ENCODE results near the gene CASKIN1. TPM values are rescaled to one million over a fixed set of nuclear protein-coding genes. Genes with fewer than 3 reads are reported as not detected.

CASKIN1 gene
- total RNA-seq, 4 donors from 2014 or later = 0.71 to 2.2 (median 1.3) TPM

- TF ChIP-seq, protein P1, sequence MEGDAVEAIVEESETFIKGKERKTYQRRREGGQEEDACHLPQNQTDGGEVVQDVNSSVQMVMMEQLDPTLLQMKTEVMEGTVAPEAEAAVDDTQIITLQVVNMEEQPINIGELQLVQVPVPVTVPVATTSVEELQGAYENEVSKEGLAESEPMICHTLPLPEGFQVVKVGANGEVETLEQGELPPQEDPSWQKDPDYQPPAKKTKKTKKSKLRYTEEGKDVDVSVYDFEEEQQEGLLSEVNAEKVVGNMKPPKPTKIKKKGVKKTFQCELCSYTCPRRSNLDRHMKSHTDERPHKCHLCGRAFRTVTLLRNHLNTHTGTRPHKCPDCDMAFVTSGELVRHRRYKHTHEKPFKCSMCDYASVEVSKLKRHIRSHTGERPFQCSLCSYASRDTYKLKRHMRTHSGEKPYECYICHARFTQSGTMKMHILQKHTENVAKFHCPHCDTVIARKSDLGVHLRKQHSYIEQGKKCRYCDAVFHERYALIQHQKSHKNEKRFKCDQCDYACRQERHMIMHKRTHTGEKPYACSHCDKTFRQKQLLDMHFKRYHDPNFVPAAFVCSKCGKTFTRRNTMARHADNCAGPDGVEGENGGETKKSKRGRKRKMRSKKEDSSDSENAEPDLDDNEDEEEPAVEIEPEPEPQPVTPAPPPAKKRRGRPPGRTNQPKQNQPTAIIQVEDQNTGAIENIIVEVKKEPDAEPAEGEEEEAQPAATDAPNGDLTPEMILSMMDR (IDR thresholded peaks at IDR 0.05) = no peak
- no peak for TF ChIP-seq POLR2A (IDR thresholded peaks at IDR 0.05)
- 75 to 83% methylated on average over 17 to 21 of the region's 23 CpGs for WGBS, 2 donors
Observed at GRCh38 chr16:2208308-2208707, 11.9 kb upstream of the CASKIN1 start.

GRCh38 chr16:2207872-2208271 lies 11.5 kb upstream of the CASKIN1 start:
- no peak overlapping the region for H3K4me3 ChIP-seq (ENCODE audit: low read depth, poor library complexity, severe bottlenecking)
- intact Hi-C loops (cut with DNase I; ENCODE audit: low total_unique reads) = no loop called here
- no peak for TF ChIP-seq POLR2A (IDR thresholded peaks at IDR 0.05)
- TF ChIP-seq, protein P1 (IDR thresholded peaks at IDR 0.05) = no peak
- WGBS, 2 donors = 91 to 97% methylated on average over 9 of the region's 9 CpGs
- DNase-seq (ENCODE audit: low spot score in 2 of 2) = no peak

More at GRCh38 chr16:2208308-2208707, 11.9 kb upstream of the CASKIN1 start:
- H3K4me3 ChIP-seq (ENCODE audit: low read depth, poor library complexity, severe bottlenecking) = no peak overlapping the region
- DNase-seq (ENCODE audit: low spot score in 2 of 2) = no peak
- intact Hi-C loops (cut with DNase I; ENCODE audit: low total_unique reads) = no loop called here

- intact Hi-C loops (cut with DNase I; ENCODE audit: low total_unique reads) = no loop called here
- TF ChIP-seq POLR2A (IDR thresholded peaks at IDR 0.05) = no peak
- TF ChIP-seq, protein P1 (IDR thresholded peaks at IDR 0.05) = no peak
- DNase-seq (ENCODE audit: low spot score in 2 of 2) = no peak
- 87 to 91% methylated on average over 8 to 16 of the region's 23 CpGs for WGBS, 2 donors
- H3K4me3 ChIP-seq (ENCODE audit: low read depth, poor library complexity, severe bottlenecking) = no peak overlapping the region
Observed at GRCh38 chr16:2206780-2207433, 10.5 kb upstream of the CASKIN1 start.

- WGBS, 2 donors = 80 to 85% methylated on average over 18 of the region's 18 CpGs
- TF ChIP-seq, protein P1 (IDR thresholded peaks at IDR 0.05) = no peak
- intact Hi-C loops (cut with DNase I; ENCODE audit: low total_unique reads) = no loop called here
- no peak for DNase-seq (ENCODE audit: low spot score in 2 of 2)
- no peak overlapping the region for H3K4me3 ChIP-seq (ENCODE audit: low read depth, poor library complexity, severe bottlenecking)
Observed at GRCh38 chr16:2206420-2206779, 10.0 kb upstream of the CASKIN1 start.

DNA sequence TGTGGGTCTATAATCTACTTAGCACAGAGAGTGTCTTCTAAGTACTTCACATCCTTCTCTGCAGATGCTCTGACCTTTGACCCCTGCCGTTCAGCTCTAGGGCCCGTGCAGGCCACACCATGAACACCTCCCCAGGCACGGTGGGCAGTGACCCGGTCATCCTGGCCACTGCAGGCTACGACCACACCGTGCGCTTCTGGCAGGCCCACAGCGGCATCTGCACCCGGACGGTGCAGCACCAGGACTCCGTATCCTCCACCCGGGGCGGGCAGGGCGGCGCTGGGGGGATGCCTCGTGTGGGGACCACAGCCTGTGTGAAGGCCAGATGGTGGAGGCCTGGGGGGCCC lies 9.5 kb upstream of the CASKIN1 start:
- no peak for DNase-seq (ENCODE audit: low spot score in 2 of 2)
- intact Hi-C loops (cut with DNase I; ENCODE audit: low total_unique reads) = no loop called here
- no peak for TF ChIP-seq POLR2A (IDR thresholded peaks at IDR 0.05)
- TF ChIP-seq, protein P1 (IDR thresholded peaks at IDR 0.05) = no peak
- WGBS, 2 donors = 4 to 10% methylated on average over 12 to 16 of the region's 16 CpGs
- peak overlapping the region; percentile 49 for H3K4me3 ChIP-seq (ENCODE audit: low read depth, poor library complexity, severe bottlenecking)

Data from lower leg skin (tissue), 4 donors.